Frontal cortex (tissue), 4 donors: ENCODE data around the gene TSPEAR. TPM values are rescaled to one million over a fixed set of nuclear protein-coding genes. Genes with fewer than 3 reads are reported as not detected.
"Not testable (repeated sequence)": the region's sequence is repeated elsewhere in the genome, so short reads cannot be mapped to it uniquely, and the experiment has no call there.

Experiments
- DNase-seq, 2 donors: peaks; one replicate each; pipeline ENCODE4 v3.0.0; 2012; ENCODE audit warnings: low spot score in 2 of 2
- FAIRE-seq: peaks from 2 replicates; lab custom pipeline; 2012; peaks lifted over from hg19 to GRCh38; lab: Jason Lieb, UNC
- total RNA-seq: library from RNA; depleted of rRNA; stranded (reverse); fragments of >200 nt; gene quantifications from one replicate; pipeline ENCODE4 v1.2.3, GENCODE V29; 2014
- donor health status: control.
- donor health status: control.
- donor health status: control.

TSPEAR gene
- total RNA-seq, 1 donor from 2014 or later: not detected

DNA sequence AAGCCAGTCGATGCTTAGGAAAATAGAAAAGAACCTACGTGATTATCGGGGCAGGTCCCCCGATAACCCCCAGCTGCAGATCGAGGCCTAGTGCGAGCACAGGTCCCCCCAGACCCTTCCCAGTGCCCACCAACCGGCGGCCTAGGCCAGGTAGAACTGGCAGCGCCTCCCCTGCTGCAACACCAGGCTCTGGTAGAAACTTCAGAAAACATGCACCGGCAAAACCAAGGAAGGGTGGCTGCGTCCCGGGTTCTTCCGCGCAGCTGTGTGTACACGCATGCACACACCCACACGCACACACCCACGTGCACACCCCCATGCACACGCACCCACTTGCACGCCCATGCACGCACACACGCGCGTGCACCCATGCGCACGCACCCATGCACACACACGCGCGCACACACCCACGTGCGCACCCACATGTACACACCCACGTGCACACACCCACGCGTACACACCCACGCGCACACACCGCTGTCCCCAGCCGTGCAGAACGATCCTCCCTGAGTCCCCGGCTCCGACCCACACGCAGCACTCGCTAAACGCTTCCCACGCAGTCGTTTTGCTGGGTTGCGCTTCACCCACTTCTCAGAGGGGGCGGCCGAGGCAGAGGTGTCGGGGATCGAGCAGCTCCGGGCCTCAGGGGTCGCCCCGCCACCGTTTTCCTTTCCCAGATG lies 5.2 kb downstream of the TSPEAR start:
- no peak for FAIRE-seq
- no peak for DNase-seq

DNA sequence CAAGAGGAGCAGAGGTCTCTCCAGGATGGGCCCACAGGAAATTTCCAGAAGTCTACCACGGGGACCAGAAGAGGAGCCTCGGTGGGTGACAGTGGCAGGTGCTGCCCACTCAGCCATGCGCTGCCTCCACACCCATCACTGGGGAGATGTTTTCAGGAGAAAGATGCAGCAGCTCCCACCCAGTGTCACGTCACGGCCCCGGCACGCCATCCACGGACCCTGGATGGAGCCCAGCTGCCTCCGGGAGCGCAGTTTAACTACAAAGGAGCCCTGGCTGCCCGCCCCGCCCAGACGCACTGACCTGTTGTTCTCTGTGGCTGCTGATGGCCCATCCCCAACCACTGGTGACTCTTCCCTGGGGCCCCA lies 6.8 kb downstream of the TSPEAR start:
- no peak for DNase-seq
- no peak for FAIRE-seq

DNA sequence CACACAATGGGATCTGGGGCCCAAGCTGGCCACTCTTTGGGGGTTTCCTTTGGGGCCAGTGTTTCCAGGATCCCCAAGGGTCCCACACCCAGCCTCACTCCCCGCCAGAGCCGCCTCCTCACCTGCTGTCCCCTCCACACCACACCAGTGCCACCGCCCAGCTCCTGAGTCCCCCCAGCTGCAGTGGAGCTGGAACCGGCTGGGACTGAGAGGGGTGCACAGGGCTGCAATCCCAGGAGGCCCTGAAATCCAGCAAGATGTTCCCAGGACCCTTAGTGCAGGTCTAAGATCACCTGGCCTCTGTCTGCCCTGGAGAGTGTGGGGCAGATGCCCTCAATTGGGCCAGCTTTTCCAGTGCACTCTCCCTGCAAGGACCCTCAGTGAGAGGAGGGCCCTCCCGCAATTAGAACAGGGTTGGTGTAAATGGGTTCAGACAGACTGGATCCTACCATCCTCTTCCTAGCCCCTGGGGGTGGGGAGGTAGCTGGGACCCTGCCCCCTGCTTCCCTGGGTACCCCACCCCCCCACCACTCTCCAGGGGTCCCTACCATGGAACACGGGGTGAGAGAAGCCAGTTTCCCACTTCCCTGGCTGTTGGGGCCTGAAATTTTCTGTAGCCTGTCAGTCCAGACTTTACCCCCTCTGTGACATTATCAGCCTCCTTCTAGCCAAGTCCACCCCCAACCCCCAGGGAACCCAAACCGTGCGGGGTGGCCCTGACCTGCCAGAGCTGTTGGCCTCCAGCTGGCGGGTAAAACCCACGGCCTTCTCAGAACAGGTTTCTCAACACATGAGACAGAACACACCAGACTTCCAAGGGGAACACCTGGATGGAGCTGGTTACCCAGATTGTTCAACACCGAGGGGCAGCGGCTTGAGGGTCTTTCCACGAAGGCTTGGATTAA lies 7.4 kb downstream of the TSPEAR start:
- no peak for FAIRE-seq
- DNase-seq: no peak

DNA sequence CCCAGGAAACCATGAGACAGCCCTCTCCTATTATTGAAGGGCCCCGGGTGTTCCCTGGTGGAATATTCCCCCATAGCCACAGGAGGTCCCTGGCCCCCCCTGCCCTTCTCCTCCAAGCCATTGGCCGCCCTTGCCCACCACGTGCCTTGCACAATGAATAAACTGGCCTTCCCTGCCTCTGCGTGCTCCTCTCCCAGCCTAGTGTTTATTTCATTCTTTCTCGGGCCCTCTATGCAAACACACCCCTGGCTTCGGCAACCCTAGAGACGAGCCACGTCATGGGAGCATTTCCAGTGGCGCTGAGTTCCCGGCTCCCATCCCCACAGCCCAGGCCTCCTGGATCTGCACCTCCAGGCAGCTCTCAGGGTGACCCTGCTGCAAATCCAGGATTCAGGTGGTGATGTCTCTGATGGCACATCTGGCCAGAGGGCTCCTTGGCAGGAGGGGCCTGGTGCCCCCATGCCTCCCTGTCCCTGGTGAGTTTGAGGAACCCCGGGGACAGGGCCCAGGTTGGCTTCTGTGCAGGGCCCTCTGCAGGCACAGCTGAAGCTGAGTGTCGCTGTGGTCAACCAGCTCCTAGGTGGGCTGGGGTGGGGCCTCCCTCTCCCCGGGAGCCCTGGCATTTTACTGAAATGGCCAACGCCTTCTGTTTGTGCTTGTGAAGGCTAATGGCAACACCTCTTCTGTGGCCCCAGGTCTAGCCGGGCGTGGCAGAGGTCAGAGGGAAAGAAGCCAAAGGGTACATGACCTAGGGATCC lies 8.2 kb downstream of the TSPEAR start:
- DNase-seq (no peak), FAIRE-seq (no peak)

DNA sequence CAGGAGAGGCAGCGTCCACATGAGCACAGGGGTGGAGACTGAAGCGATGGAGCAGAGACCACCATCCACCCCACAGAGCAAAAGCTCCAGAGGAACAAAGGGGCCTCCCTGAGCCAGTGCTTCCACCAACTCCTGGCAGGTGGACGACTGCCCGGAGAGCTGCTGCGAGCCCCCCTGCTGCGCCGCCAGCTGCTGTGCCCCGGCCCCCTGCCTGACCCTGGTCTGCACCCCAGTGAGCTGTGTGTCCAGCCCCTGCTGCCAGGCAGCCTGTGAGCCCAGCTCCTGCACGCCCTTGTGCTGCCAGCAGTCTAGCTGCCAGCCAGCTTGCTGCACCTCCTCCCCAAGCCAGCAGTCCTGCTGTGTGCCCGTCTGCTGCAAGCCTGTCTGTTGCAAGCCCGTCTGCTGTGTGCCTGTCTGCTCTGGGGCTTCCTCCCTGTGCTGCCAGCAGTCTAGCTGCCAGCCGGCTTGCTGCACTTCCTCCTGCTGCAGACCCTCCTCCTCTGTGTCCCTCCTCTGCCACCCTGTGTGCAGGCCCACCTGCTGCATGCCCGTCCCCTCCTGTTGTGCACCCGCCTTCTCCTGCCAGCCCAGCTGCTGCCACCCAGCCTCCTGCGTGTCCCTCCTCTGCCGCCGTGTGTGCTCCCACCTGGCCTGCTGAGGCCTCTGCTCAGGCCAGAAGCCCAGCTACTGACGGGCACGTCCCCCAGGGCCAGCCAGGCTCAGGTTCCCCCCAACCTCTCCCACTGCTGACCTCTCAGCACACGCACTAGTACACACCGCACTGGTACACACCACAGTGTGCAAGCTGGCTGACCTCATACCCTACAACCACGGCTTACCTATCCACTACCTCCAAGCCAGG lies 9.0 kb downstream of the TSPEAR start:
- DNase-seq: no peak
- no peak for FAIRE-seq

DNA sequence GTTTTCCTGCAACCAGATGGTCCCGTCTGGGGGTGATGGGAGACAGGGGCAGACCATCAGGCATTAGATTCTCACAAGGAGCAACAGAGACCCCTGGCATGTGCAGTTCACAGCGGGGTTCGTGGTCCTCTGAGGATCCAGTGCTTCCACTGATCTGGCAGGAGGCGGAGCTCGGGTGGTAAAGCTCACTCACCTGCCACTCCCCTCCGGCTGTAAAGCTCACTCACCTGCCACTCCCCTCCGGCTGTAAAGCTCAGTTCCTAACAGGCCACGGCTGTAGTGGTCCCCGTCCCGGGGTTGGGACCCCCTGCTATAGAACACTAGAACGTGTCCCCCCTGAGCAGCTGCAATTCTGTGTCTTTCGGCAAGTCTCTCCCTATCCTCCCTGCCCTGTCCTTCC lies 9.8 kb downstream of the TSPEAR start:
- DNase-seq: no peak
- no peak for FAIRE-seq

GRCh38 chr21:44701023-44701400 lies 10.4 kb downstream of the TSPEAR start:
- FAIRE-seq (no peak), DNase-seq (no peak)

- DNase-seq: no peak
- FAIRE-seq: no peak
These were observed 11.0 kb downstream of the TSPEAR start for GRCh38 chr21:44700101-44701022.

GRCh38 chr21:44699502-44700001 lies 11.8 kb downstream of the TSPEAR start:
- DNase-seq (no peak), FAIRE-seq (no peak)

GRCh38 chr21:44697811-44698734 lies 13.3 kb downstream of the TSPEAR start:
- DNase-seq: no peak
- FAIRE-seq: no peak

- FAIRE-seq, DNase-seq: not testable (repeated sequence)
These were observed 14.1 kb downstream of the TSPEAR start, which contains the start of gene KRTAP10-12 for GRCh38 chr21:44697172-44697810. TSS of gene KRTAP10-12 (plus strand) at chr21:44697172. CDS start at chr21:44697202, 30 bp downstream.

DNA sequence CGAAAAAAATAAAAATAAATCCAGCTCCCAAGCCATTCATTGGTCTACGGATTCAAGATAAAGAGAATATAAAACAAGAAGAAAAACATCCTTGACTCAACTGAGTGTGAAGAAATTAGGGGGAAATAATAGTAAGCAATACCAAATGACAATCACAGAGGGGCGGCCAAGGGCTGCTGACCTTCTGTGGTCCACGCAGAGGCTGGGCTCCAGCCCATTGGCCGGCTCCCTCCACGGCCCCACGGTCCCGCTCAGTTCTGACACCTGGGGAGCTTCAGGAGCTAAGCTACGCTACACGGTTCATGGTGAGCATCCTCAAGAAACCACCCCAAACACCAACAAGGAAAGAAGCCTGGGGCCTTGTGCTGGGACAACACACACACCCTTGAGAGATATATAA lies 14.8 kb downstream of the TSPEAR start:
- DNase-seq (no peak), FAIRE-seq (no peak)

GRCh38 chr21:44695641-44696040 lies 15.7 kb downstream of the TSPEAR start:
- no peak for FAIRE-seq
- DNase-seq: no peak

GRCh38 chr21:44695184-44695583 lies 16.2 kb downstream of the TSPEAR start:
- no peak for DNase-seq
- FAIRE-seq: no peak

DNA sequence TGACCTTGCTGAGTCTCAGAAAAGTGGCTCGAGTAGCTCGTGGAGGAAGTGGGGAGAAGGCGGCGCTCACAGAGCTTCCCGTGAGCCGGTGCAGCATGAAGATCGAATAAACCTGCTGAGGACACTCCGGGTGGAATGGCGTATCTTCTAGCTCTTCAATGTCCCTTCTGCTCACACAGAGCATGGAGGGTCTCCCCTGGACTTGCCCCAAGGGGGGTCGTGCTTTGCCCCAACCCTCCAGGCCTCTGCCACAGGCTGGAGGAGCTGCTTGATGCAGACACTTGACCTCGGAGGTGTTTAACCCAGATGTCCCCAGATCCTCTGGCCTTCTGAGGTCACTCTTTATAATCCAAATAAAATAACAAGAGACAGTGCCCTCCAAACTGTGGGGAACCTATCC lies 16.6 kb downstream of the TSPEAR start:
- no peak for DNase-seq
- FAIRE-seq: no peak

GRCh38 chr21:44692798-44693512 lies 18.4 kb downstream of the TSPEAR start:
- no peak for DNase-seq
- FAIRE-seq: no peak
